GM12878 (cell line): ENCODE results near the gene TEN1. TPM values are rescaled to one million over a fixed set of nuclear protein-coding genes. Genes with fewer than 3 reads are reported as not detected.
A peak's percentile ranks its signal among the peaks of the same experiment; 100 is the strongest.

ENCODE experiments used
- CHD1 ChIP-seq: IDR thresholded peaks from 2 replicates; pipeline ENCODE4 v1.6.1; 2012; ENCODE audit warnings: low read depth, low read length, improper control_type of control experiment
- CHD2 ChIP-seq: IDR thresholded peaks from 2 replicates; pipeline ENCODE4 v1.6.1; 2011; ENCODE audit warnings: low read depth, low read length, improper control_type of control experiment, borderline replicate concordance
- EED ChIP-seq: sonication (generic); IDR thresholded peaks from 2 replicates; pipeline ENCODE4 v1.6.1; 2016; ENCODE audit warnings: antibody characterized with exemption, low read depth
- ELK1 ChIP-seq: IDR thresholded peaks from 2 replicates; pipeline ENCODE4 v1.6.1; 2012; ENCODE audit warnings: low read depth, low read length, improper control_type of control experiment
- ESRRA ChIP-seq: IDR thresholded peaks from 2 replicates; pipeline ENCODE4 v1.6.1; 2012; ENCODE audit warnings: mild to moderate bottlenecking, low read length, improper control_type of control experiment
- HCFC1 ChIP-seq: fragments of 150-350 bp; IDR thresholded peaks from 2 replicates; pipeline ENCODE4 v1.6.1; 2014; ENCODE audit warnings: low read length
- HDGF ChIP-seq: fragments of 450-650 bp; IDR thresholded peaks from 2 replicates; pipeline ENCODE4 v1.6.1; 2016; ENCODE audit warnings: antibody characterized with exemption
- LARP7 ChIP-seq: fragments of 450-650 bp; IDR thresholded peaks from 2 replicates; pipeline ENCODE4 v1.6.1; 2017; ENCODE audit warnings: mild to moderate bottlenecking
- MAX ChIP-seq: IDR thresholded peaks from 2 replicates; pipeline ENCODE4 v1.6.1; 2012; ENCODE audit warnings: low read depth, low read length, improper control_type of control experiment
- MXI1 ChIP-seq: fragments of 150-350 bp; IDR thresholded peaks from 2 replicates; pipeline ENCODE4 v1.6.1; 2011; ENCODE audit warnings: low read depth, mild to moderate bottlenecking, inconsistent platforms, low read length, improper control_type of control experiment
- NKRF ChIP-seq: fragments of 450-650 bp; conservative IDR thresholded peaks from 2 replicates; pipeline ENCODE4 v1.6.1; 2017; ENCODE audit warnings: mild to moderate bottlenecking, moderate library complexity
- NR2C1 ChIP-seq: fragments of 450-650 bp; IDR thresholded peaks from 2 replicates; pipeline ENCODE4 v1.6.1; 2017; ENCODE audit warnings: antibody characterized with exemption, mild to moderate bottlenecking, moderate library complexity
- PAX5 ChIP-seq: IDR thresholded peaks from 2 replicates; pipeline ENCODE4 v1.6.1; 2011; ENCODE audit warnings: low read depth, low read length, borderline replicate concordance
- PML ChIP-seq: IDR thresholded peaks from 2 replicates; pipeline ENCODE4 v1.6.1; 2012; ENCODE audit warnings: low read length, inconsistent platforms
- POLR2A ChIP-seq: IDR thresholded peaks from 2 replicates; pipeline ENCODE4 v1.6.1; 2011; ENCODE audit warnings: low read depth, mild to moderate bottlenecking, low read length
- POLR2AphosphoS2 ChIP-seq: IDR thresholded peaks from 2 replicates; pipeline ENCODE4 v1.6.1; 2011; ENCODE audit warnings: low read depth, mild to moderate bottlenecking, low read length, improper control_type of control experiment, moderate library complexity
- POU2F2 ChIP-seq: IDR thresholded peaks from 3 replicates; pipeline ENCODE4 v1.6.1; 2011; ENCODE audit warnings: low read depth, mild to moderate bottlenecking, low read length, borderline replicate concordance
- RB1 ChIP-seq: fragments of 450-650 bp; formaldehyde crosslinking; IDR thresholded peaks from 2 replicates; pipeline ENCODE4 v1.6.1; 2017; ENCODE audit warnings: mild to moderate bottlenecking, borderline replicate concordance
- SIX5 ChIP-seq: IDR thresholded peaks from 2 replicates; pipeline ENCODE4 v1.6.1; 2011; ENCODE audit warnings: mild to moderate bottlenecking, low read depth, low read length, moderate library complexity; ENCODE audit not compliant: severe bottlenecking
- SMC3 ChIP-seq: IDR thresholded peaks from 2 replicates; pipeline ENCODE4 v1.6.1; 2011; ENCODE audit warnings: low read length, improper control_type of control experiment, borderline replicate concordance
- STAT1 ChIP-seq: fragments of 450-650 bp; conservative IDR thresholded peaks from 2 replicates; pipeline ENCODE4 v1.6.1; 2014; ENCODE audit warnings: antibody characterized with exemption, mild to moderate bottlenecking
- TCF3 ChIP-seq: IDR thresholded peaks from 2 replicates; pipeline ENCODE4 v1.6.1; 2012; ENCODE audit warnings: low read depth, mild to moderate bottlenecking, low read length, borderline replicate concordance; ENCODE audit not compliant: insufficient read depth
- YY1 ChIP-seq: IDR thresholded peaks from 2 replicates; pipeline ENCODE4 v1.6.1; 2011; ENCODE audit warnings: low read depth, mild to moderate bottlenecking, low read length
- polyA plus RNA-seq, 11 experiments: library from polyadenylated mRNA; depleted of rRNA in 4 of 11; unstranded in 6 of 11; stranded (reverse) in 5 of 11; fragments of >200 nt; fragmentation: Nextera tagmentation in 4 of 11; fragmentation: Illumina TruSeq in 1 of 11; extraction: Ambion mirVana in 4 of 11; extraction: Trizol in 1 of 11; gene quantifications; 1 replicate in 1 of 11; 2 replicates in 10 of 11; pipeline versions ENCODE4 v1.2.1 to v1.2.3, GENCODE V29; 2011 to 2016; ENCODE audit warnings: inconsistent platforms in 2 of 11, missing spikeins in 2 of 11, low read depth in 1 of 11
- total RNA-seq, 4 experiments: library from RNA; depleted of rRNA in 3 of 4; stranded (reverse); fragments of >200 nt in 3 of 4; fragmentation: Illumina TruSeq in 1 of 4; extraction: Trizol in 1 of 4; gene quantifications; 2 replicates each; pipeline versions ENCODE4 v1.2.1 to v1.2.3, GENCODE V29; 2013 to 2021
- TF ChIP-seq, protein P1 (sequence below), 3 experiments: IDR thresholded peaks in 2 of 3; conservative IDR thresholded peaks in 1 of 3; 2 replicates each; pipeline ENCODE4 v1.5.1; 2011; ENCODE audit warnings: low read depth in 3 of 3, low read length in 3 of 3, mild to moderate bottlenecking in 3 of 3, control low read depth in 2 of 3, moderate library complexity in 2 of 3, inconsistent platforms in 1 of 3, mixed read lengths in 1 of 3; ENCODE audit not compliant: control insufficient read depth in 2 of 3, insufficient read depth in 1 of 3; ENCODE audit errors: extremely low read depth in 1 of 3
- TF ChIP-seq, protein P2 (sequence below): IDR thresholded peaks from 2 replicates; pipeline ENCODE4 v1.6.1; 2012; ENCODE audit warnings: low read depth, low read length, improper control_type of control experiment

TEN1 gene
- total and polyA plus RNA-seq, 10 of the 15 experiments (the other 5 are each of a cell fraction or from before 2014, with no cell fraction given): 1.1 to 33.1 (median 17.4) TPM

- TF ChIP-seq, protein P1, sequence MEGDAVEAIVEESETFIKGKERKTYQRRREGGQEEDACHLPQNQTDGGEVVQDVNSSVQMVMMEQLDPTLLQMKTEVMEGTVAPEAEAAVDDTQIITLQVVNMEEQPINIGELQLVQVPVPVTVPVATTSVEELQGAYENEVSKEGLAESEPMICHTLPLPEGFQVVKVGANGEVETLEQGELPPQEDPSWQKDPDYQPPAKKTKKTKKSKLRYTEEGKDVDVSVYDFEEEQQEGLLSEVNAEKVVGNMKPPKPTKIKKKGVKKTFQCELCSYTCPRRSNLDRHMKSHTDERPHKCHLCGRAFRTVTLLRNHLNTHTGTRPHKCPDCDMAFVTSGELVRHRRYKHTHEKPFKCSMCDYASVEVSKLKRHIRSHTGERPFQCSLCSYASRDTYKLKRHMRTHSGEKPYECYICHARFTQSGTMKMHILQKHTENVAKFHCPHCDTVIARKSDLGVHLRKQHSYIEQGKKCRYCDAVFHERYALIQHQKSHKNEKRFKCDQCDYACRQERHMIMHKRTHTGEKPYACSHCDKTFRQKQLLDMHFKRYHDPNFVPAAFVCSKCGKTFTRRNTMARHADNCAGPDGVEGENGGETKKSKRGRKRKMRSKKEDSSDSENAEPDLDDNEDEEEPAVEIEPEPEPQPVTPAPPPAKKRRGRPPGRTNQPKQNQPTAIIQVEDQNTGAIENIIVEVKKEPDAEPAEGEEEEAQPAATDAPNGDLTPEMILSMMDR (IDR thresholded peaks at IDR 0.05 in 2 of 3, conservative IDR thresholded peaks at IDR 0.05 in 1 of 3; ENCODE audit: control insufficient read depth in 2 of 3, extremely low read depth in 1 of 3, insufficient read depth in 1 of 3, low read depth in 3 of 3, low read length in 3 of 3): no peak
- TF ChIP-seq NKRF (peak; percentile 64), PAX5 (no peak), SIX5 (peak; percentile 85), TCF3 (0 out of 2 replicates have a peak, but pooled peaks have one; percentile 34), ELK1 (peak; percentile 46; the same call in 1 of the 2 replicates), YY1 (peak; percentile 86), POLR2A (peak; percentile 94), SMC3 (no peak), ESRRA (0 out of 2 replicates have a peak, but pooled peaks have one; percentile 23), CHD2 (0 out of 2 replicates have a peak, but pooled peaks have one; percentile 67), CHD1 (no peak), RB1 (peak; percentile 92; the same call in 1 of the 2 replicates), HCFC1 (peak; percentile 94), MXI1 (peak; percentile 95), POLR2AphosphoS2 (peak; percentile 53; the same call in 1 of the 2 replicates), NR2C1 (peak; percentile 8; the same call in 1 of the 2 replicates), PML (peak; percentile 74), POU2F2 (peak; percentile 72; the same call in 2 of the 3 replicates), HDGF (0 out of 2 replicates have a peak, but pooled peaks have one; percentile 58), LARP7 (peak; percentile 78), EED (peak; percentile 21; the same call in 1 of the 2 replicates), STAT1 (no peak; the same call in 1 of the 2 replicates), MAX (peak; percentile 66; the same call in 1 of the 2 replicates)
- TF ChIP-seq, protein P2, sequence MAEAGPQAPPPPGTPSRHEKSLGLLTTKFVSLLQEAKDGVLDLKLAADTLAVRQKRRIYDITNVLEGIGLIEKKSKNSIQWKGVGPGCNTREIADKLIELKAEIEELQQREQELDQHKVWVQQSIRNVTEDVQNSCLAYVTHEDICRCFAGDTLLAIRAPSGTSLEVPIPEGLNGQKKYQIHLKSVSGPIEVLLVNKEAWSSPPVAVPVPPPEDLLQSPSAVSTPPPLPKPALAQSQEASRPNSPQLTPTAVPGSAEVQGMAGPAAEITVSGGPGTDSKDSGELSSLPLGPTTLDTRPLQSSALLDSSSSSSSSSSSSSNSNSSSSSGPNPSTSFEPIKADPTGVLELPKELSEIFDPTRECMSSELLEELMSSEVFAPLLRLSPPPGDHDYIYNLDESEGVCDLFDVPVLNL: peak; percentile 75
Observed at GRCh38 chr17:75940727-75941441, 38.2 kb upstream of the TEN1 start, which contains the start of gene FBF1 (continued).
